ENCODE measurements around the gene TMEM87B. TPM values are rescaled to one million over a fixed set of nuclear protein-coding genes. Genes with fewer than 3 reads are reported as not detected.

The TMEM87B gene
- total and polyA plus RNA-seq, 7 donors, result 10.2 to 36.7 (median 19.7) TPM

- H3K4me1 ChIP-seq, result no peaks in the 10 kb centered on the region
- no peak for DNase-seq
- H3K36me3 ChIP-seq, result no peaks in the 10 kb centered on the region
- no peak for TF ChIP-seq EP300 (IDR thresholded peaks at IDR 0.05)
- no peak for TF ChIP-seq POLR2A (IDR thresholded peaks at IDR 0.05)
- TF ChIP-seq POLR2AphosphoS5 (IDR thresholded peaks at IDR 0.05), result no peak
- TF ChIP-seq CTCF (IDR thresholded peaks at IDR 0.05), result no peak
- intact Hi-C loops (cut with DNase I), result no loop called here
- no peaks in the 10 kb centered on the region for H3K9me3 ChIP-seq
- 86 to 87% methylated on average over 9 of the region's 9 CpGs for WGBS, 2 donors
- H3K27me3 ChIP-seq, result no peaks in the 10 kb centered on the region
- no peak overlapping the region for H3K27ac ChIP-seq
- no peak overlapping the region for H3K4me3 ChIP-seq
These were observed 108.5 kb downstream of the TMEM87B start for GRCh38 chr2:112163541-112163981.

GRCh38 chr2:112164876-112165275 is 109.8 kb downstream of the TMEM87B start:
- Histone ChIP-seq H3K27ac (no peak overlapping the region), H3K36me3 (no peaks in the 10 kb centered on the region), H3K27me3 (no peaks in the 10 kb centered on the region), H3K9me3 (no peaks in the 10 kb centered on the region), H3K4me3 (no peak overlapping the region), H3K4me1 (no peaks in the 10 kb centered on the region)
- intact Hi-C loops (cut with DNase I), result no loop called here
- DNase-seq, result no peak
- WGBS, 2 donors, result 93 to 94% methylated on average over 11 of the region's 11 CpGs
- TF ChIP-seq POLR2A (IDR thresholded peaks at IDR 0.05), result no peak
- no peak for TF ChIP-seq CTCF (IDR thresholded peaks at IDR 0.05)
- TF ChIP-seq POLR2AphosphoS5 (IDR thresholded peaks at IDR 0.05), result no peak
- no peak for TF ChIP-seq EP300 (IDR thresholded peaks at IDR 0.05)

- intact Hi-C loops (cut with DNase I), result no loop called here
- Histone ChIP-seq H3K36me3 (no peaks in the 10 kb centered on the region), H3K9me3 (no peaks in the 10 kb centered on the region), H3K27ac (no peak overlapping the region), H3K4me3 (no peak overlapping the region), H3K4me1 (no peaks in the 10 kb centered on the region), H3K27me3 (no peaks in the 10 kb centered on the region)
- WGBS, 2 donors, result 94 to 98% methylated on average over 4 of the region's 4 CpGs
- TF ChIP-seq POLR2A (IDR thresholded peaks at IDR 0.05) (no peak), POLR2AphosphoS5 (IDR thresholded peaks at IDR 0.05) (no peak), EP300 (IDR thresholded peaks at IDR 0.05) (no peak), CTCF (IDR thresholded peaks at IDR 0.05) (no peak)
- DNase-seq, result no peak
These were observed 110.2 kb downstream of the TMEM87B start for GRCh38 chr2:112165296-112165695.

- 74 to 80% methylated on average over 14 of the region's 14 CpGs for WGBS, 2 donors
- Histone ChIP-seq H3K36me3 (no peaks in the 10 kb centered on the region), H3K4me1 (no peaks in the 10 kb centered on the region), H3K4me3 (no peak overlapping the region), H3K9me3 (no peaks in the 10 kb centered on the region), H3K27me3 (no peaks in the 10 kb centered on the region), H3K27ac (no peak overlapping the region)
- TF ChIP-seq CTCF (IDR thresholded peaks at IDR 0.05), result no peak
- TF ChIP-seq EP300 (IDR thresholded peaks at IDR 0.05), result no peak
- TF ChIP-seq POLR2A (IDR thresholded peaks at IDR 0.05), result no peak
- no peak for TF ChIP-seq POLR2AphosphoS5 (IDR thresholded peaks at IDR 0.05)
- intact Hi-C loops (cut with DNase I), result no loop called here
- no peak for DNase-seq
These were observed 111.9 kb downstream of the TMEM87B start for GRCh38 chr2:112166806-112167499.
